Amniotic epithelial cell (primary cell): ENCODE measurements around the gene ATP5PF.
"Not testable (repeated sequence)": the region's sequence is repeated elsewhere in the genome, so short reads cannot be mapped to it uniquely, and the experiment has no call there.

Experiments
- DNase-seq: peaks from one replicate; pipeline ENCODE4 v3.0.0-alpha.2; 2010; ENCODE audit warnings: low read depth

The ATP5PF gene, protein sequence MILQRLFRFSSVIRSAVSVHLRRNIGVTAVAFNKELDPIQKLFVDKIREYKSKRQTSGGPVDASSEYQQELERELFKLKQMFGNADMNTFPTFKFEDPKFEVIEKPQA

DNA sequence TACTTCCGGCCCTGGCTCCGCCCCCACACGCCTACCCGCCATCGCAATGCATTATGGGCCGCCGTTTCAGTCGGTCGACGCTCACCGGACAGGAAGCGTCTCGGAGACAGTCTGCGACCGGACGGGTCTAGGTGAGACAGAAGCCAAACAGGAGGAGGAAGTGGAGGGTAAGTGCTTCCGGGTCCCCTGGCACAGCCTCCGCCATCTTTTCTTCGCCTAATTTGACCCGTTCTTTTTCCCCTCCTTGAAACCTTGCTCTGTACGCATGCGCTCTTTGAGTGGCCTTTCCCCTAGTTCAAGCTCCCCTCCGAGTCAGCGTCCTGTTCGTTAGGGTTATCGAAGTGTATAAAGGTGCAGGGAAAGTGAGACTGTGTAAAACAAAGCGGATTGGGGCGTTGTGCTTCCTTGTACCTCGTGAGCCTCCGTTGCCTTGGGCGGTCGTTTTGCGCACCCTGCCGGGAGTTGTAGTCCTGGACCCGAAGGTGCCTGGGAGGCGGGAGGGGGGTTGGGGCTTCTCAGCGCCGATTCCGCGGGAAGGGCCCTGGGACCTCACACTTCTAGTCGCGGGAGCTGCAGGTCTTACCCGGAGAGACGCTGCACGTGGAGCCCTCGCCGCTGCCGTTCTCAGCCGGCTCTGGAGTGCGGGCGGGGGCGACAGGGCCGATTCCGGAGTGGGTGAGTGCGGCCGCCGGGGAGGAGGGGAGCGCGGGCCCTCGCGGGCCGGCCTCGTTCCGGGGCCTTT, at the start of gene ATP5PF, which contains the start of gene GABPA:
TSS of gene ATP5PF (minus strand) at position 1 of the 742 bp plus-strand sequence. CDS start 5,110 bp downstream, outside the sequence.
TSS of gene GABPA (plus strand) at position 69 of the 742 bp plus-strand sequence. CDS start 6,627 bp downstream, outside the sequence.
- peak; percentile 99 for DNase-seq

DNA sequence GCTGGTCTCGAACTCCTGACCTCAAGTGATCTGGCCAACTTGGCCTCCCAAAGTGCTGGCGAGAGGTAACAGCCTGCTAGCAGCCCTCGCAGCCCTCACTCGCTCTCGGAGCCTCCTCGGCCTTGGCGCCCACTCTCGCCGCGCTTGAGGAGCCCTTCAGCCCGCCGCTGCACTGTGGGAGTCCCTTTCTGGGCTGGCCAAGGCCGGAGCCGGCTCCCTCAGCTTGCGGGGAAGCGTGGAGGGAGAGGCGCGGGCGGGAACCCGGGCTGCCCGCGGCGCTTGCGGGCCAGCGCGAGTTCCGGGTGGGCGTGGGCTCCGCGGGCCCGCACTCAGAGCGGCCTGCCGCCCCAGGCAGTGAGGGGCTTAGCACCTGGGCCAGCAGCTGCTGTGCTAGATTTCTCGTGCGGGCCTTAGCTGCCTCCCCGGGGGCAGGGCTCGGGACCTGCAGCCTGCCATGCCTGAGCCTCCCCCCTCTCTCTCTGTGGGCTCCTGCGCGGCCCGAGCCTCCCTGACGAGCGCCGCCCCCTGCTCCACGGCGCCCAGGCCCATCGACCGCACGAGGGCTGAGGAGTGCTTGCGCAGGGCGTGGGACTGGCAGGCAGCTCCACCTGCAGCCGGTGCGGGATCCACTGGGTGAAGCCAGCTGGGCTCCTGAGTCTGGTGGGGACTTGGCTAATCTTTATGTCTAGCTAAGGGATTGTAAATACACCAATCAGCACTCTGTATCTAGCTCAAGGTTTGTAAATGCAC, 43.6 kb upstream of the ATP5PF start:
- not testable (repeated sequence) for DNase-seq

DNA sequence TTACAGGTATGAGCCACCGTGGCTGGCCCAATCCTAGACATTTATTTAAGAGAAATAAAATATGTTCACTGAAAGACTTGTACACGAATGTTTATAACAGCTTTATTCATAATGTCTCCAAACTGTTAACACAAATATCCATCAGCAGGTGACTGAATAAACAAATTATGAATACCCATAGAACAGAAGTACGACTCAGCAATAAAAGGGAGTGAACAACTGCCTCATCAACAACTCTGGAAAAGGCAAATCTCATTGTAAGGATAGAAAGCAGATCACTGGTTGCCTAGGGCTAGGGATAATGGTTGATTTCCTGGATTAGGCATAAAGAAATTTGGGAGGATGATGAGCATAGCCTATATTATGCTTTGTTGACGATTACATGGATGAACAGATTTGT, 41.7 kb upstream of the ATP5PF start:
- DNase-seq: no peak

DNA sequence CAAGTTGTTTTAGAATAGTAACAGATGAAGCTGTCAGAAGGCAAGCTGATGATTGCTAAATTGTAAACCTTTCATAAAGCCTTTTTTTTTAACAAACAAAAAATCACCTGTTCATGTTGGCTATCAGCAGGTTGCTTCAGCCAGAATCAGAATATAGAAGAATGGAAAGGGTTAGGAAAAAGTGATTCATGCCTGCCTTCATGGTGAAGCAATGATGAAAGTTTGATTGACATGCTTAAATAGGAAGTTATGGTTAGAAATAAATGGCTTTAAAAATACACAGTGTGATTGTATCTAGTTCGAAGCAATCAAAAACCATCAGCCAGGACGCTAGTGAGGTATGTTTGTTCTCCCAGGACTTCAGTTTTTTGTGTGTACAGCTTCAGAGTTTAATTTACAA, 38.0 kb upstream of the ATP5PF start:
- peak; percentile 7 for DNase-seq

DNA sequence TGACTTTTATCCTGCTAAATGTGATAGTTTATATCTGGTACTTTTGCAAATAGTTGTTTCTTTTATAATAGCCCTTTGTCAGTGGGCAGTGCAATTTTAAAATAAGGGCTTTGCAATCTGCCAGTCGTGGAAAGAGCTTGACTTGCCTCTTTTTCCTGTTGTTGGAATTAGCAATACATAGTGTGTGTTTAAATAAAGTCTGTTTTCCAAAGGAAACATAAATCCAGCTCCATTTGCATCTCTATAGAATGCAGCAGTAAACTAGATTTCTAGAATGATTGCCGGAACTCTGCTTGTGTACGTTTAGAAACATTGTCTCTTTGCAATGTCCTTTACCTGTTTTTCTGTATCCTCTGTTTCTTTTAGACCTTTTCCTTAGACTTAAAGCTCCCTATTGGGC, 33.2 kb upstream of the ATP5PF start:
- no peak for DNase-seq

DNA sequence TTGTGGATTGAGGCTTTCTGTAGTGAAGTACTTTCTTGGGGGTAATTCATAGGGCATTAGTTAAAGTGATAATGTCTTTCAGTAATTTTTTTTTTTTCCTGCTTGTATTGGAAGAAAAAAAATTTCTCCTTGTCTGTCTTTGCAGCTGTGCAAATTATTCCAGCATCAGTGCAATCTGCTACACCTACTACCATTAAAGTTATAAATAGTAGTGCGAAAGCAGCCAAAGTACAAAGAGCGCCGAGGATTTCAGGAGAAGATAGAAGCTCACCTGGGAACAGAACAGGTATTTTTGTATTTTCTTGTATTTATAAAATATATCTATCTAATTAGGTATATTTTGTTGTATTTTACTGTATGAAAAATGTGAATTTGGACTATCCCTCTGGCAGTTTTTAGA, 29.4 kb upstream of the ATP5PF start:
- DNase-seq: no peak

DNA sequence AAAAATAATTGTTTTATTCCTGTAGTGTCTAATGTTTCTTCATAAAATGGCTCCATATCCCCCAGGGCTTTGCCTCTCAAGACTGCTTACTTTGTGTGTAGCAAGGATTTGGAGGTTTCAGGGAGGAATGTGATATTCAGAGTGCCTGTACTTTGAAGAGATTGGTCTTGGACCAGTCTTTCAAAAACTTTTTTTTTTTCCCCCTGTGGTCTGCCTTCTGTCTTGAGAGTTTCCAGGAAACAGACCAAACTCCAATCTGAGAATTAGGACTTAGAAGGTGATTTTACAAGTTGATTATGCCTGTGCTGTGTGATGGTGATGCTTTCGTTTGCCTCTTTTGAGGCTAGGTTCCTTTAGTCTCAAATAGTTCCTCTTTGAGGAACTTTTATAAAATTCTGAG, 26.0 kb upstream of the ATP5PF start:
- no peak for DNase-seq

DNA sequence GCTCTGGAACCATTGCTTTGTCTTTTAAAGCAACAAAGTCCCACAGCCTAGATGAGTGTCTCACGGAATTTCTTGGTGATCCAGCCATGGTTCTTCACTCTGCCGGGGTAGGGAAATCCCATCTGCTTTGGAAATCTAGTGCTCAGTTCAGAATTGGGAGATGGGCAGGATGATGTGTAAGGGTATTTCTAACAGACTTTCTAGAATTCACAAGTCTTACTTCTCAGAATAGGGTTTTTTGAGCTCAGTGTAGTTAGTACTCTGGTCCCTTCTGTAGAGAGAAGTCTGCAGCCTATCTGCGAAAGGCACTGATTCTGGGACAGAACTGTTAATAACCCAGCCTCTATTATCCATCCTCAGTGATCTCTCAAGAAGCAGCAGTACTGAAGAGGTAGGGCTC, 25.4 kb upstream of the ATP5PF start:
- DNase-seq: no peak

DNA sequence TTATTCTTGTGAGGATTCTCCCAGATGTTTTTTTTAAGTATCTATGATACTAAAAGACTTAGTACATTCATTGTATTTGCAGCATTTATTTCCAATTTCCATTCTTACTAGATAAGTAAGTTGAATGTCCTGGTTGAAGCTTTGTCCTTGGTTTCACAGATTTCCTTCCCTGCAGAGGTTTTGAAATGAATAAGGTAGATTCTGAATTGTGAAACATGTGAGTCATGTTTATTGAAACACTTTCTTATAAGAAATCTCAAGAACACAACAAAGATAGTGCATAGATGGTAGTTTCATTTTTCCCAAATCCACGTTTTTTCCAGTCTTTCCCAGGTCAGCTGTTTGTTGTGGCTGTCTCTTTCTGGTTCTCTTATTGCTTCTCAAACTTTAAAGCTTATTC, 24.9 kb upstream of the ATP5PF start:
- peak; percentile 79 for DNase-seq

DNA sequence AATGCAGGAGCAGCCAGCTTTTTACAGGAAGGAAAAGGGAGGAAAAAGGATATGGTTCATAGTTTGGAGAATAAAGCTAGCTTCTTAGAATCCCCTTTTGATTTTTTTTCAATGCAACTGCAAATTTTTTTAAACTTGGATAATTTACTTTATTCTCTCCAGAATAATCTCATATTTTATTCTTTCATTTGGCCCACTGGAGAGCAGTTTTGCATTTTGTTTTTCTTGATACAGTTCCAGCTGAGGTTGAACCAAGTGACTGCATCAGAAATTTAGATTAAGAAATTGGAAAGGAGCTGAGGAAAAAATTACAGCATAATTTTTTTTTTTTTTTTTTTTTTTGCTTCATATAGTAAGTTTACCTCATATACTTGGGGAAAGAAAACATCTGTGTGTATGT, 22.8 kb upstream of the ATP5PF start:
- no peak for DNase-seq

DNA sequence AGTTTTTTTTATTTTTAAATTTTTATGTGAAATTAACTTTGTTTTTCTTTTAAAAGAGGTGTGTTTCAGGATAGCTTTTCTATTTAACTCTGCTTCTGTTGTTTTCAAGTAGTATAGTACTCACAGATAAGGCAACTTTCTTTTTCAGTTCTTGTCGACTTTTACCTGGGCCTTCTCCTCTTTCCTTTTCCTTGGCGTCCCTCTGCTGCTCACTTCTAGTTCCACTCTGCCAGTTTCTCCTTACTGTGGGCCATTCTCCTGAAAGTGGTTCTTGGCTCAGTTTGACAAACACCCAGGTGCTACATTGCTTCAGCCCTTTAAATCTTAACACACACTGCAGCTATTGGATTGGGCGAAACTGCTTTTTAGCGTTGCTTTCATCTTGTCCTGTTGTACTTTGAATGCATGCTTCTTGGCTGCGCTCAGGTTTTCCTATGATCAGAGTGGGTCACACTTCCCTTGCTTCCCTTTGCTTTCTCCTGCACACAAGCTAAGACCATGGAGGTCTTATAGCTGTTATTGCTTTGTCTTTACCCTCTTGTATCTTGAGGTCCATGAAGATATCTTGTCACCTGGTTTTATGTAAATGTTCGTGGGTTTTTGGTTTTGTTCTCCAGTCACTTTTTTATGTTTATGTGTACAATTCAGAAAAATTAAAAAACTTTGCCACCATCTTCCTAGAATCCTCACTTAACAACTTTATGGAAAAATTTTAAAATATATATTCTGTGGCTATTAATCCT, 21.7 kb upstream of the ATP5PF start:
- no peak for DNase-seq

DNA sequence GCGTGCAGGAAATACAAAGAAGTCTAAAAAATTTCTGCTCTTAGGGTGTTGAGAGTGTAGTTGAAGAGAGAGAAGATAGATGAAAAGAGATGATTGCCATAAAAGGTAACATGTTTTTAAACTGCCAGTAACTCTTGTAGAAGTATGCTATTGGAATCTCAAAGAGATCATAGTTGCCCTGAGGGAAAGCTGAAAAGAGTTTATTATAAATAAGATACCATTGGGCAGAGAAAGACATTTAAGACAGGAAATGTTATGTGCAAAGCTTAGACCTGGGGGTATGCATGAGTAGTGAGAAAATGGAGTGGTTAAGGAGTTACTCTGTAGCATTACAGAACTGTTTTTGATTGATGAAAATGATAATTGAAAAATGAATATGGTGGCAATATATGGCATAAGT, 17.7 kb upstream of the ATP5PF start:
- no peak for DNase-seq

DNA sequence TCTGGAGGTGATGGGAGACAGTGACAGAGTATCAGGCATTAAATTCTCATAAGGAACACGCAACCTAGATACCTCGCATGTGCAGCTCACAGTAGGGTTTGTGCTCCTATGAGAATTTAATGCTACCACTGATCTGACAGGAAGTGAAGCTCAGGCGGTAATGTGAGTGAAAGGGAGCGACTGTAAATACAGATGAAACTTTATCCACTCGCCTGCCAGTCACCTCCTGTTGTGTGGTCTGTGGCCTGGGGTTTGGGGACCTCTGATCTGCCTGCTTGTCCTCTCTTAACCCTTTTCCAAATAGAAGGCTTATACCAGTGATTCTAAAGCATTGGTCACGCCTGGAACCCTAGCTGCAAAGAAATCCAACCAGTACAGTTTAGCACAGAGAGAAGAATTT, 15.4 kb upstream of the ATP5PF start:
- no peak for DNase-seq

DNA sequence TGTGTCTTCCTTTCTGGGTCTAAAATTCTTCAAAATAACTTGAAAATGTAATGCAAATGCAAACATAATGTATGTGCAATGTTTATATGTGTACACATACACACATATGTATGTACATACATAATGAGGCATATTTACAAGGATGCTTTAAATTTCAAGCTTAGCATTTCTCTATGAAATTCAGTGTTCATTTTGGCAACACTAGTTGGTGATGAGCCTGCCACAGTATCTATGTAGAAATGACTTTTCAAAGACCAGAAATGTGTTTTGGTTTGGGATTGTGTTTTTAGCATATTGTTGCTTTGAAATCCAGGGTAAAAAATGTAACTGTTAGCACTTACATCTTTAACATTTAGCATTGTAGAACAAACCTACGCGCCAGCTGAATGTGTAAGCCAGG, 10.2 kb upstream of the ATP5PF start:
- no peak for DNase-seq

DNA sequence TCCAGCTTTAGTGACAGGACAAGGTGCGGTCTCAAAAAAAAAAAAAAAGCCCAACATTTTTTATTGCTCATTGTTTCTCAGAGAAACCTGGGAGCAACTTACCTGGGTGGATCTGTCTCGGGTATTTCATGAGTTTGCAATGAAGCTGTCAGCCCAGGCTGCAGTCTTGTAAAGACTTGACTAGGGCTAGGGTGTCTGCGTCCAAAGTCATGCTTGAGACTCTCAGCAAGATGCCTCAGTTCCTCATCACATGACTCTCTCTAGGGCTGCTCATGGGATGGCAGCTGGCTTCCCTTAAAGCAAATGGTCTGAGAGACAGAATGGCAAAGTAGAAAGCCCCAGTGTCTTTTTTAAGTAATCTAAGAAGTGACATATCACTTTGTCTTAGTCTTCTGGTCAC, 8.2 kb upstream of the ATP5PF start:
- DNase-seq: no peak

DNA sequence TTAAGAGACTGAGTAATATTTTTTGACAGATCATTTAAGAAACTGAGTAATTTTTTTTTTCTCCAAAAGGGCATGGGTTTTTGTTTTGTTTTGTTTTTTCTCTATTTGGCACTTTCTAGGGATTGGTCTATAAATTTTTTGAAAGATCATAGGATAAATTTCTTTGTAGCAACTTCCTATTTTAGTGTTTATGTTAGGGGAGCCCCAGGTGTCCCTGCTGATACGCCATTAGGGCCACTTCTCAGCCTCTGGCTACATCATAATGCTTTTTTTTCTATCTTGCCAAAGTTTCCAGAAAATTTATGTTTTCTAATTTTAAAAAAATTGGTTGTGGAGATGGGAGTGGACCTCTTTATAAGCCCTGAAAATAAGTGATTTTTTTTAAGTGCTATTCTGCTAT, 2.7 kb upstream of the ATP5PF start:
- no peak for DNase-seq

DNA sequence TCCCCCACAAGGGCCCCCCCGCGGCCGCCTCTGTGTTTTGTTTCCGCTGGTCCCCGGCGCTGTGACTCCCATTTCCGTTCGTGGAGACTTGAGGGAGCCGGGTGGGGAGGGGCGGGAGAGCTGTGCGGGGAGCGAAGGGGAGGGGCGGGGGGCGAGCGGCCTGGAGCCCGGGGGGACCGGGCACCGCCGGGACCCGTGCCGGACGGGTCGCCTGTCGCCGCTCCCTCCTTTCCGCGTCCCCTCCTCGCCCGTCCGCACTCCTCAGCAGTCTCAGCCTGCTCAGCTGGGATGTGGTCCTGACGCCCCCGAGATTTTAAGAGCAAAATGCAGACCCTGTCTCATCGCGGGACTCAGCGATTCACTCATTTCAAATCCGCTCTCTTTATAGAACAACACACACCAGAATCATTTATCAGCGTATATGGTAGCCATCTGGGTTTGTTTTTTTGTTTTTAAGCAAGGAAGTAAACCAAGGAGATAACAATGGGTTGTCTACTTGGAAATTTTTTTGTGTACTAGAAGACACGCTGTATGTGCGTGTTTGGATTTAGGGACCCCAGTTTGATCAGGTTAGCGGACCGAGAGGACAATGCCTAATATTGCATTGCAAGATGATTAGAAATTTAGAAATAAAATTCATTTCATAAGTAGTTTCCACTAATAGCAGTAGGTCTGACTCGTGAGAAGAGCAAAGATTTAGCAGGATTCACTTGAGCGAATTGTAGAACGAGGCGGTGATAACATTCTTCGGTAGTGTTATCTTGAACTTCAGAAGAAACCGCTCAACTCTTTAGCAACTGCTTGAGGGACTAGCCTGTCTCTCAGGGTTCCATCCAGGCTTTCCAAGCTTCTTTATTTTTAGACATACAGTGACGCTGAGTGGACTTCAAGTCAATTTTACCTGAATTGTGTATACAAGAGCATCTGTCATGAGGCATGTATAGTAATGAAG, 1.2 kb upstream of the ATP5PF start:
- peak; percentile 79 for DNase-seq

DNA sequence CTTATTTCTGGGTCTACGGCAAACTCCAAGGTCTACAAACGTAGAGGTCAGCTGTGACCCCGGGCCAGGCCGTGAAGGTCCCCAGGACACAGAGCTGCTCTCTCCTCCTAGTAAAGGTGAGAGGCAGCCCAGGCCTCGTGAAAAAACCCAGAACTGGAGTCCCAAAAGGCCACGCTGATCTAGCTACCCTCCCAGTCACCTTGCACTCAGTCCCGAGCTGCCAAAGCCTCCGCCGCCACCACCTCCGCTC, 125 bp downstream of the ATP5PF start:
- no peak for DNase-seq

DNA sequence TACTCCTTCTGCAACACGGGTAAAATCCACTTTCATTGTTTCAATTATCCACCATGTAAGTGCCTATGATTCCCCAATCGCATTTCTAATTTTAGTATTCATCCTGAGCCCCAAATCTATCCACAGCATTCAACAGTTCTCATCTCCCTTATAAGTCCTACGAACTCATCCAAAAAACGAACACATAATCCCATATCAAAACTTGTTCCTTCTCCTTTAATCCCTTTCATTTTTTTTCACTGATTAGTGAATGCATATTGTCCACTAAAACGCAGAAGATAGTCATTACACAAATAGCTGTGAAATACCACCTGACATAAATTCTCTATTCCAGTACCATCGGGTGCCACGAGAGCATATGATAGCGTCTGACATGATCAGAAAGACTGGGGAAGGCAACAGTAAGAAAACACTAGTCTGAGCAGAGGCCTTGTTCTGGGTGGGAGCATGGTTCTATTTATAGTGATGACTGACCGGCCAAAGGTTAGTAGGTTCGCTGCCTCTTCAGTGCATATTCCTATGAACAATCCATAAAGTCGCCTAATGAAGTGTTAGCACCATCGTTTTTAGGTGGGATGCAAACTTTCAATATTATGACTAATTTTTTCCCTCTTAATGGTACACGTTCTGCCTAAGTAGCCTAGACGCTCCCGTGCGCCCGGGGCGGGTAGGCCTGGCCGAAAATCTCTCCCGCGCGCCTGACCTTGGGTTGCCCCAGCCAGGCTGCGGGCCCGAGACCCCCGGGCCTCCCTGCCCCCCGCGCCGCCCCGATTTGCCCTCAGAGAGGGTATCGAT, 648 bp downstream of the ATP5PF start:
- peak; percentile 64 for DNase-seq

DNA sequence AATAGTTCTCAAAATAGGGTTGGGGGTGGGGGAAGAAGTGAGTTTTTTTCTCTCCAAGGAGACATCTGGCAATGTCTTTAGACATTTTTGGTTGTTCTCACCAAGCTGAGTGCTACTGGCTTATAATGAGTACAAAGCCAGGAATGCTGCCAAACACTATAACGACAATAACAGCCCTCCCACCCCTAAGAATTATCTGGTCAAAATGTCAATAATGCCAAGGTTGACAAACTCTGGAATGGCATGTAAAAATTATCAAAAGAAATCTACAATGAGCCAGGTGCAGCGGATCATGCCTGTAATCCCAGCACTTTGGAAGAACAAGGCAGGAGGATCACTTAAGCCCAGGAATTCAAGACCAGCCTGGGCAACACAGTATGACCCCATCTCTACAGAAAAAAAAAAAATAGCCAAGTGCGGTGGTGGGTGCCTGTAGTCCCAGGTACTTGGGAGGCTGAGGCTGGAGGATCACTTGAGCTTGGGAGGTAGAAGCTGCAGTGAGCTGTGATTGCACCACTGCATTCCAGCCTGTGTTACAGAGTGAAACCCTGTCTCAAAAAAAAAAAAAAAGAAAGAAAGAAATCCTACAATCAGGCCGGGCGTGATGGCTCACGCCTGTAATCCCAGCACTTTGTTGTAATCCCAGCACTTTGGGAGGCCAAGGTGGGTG, 2.5 kb downstream of the ATP5PF start:
- peak; percentile 25 for DNase-seq
